Measurements from ENCODE around the gene GARNL3. TPM values are rescaled to one million over a fixed set of nuclear protein-coding genes. Genes with fewer than 3 reads are reported as not detected.

Gene GARNL3
- polyA plus RNA-seq, 1 donor from 2014 or later = 1.3 TPM

GRCh38 chr9:127437497-127438264 lies 173.1 kb downstream of the GARNL3 start:
- H3K27me3 Mint-ChIP-seq = no peaks in the 10 kb centered on the region
- H3K9me3 Mint-ChIP-seq = no peaks in the 10 kb centered on the region
- peaks cover 16% of the 10 kb centered on the region for H3K36me3 Mint-ChIP-seq
- H3K27ac Mint-ChIP-seq = peak overlapping the region in 1 of 3 donors; percentile 16
- no peak overlapping the region for H3K4me3 Mint-ChIP-seq
- no peaks in the 10 kb centered on the region for H3K4me1 Mint-ChIP-seq

- Mint-ChIP-seq H3K4me1 (no peaks in the 10 kb centered on the region), H3K27me3 (no peaks in the 10 kb centered on the region), H3K4me3 (no peak overlapping the region), H3K9me3 (no peaks in the 10 kb centered on the region), H3K27ac (no peak overlapping the region), H3K36me3 (peaks cover 16% of the 10 kb centered on the region)
These were observed 173.8 kb downstream of the GARNL3 start for GRCh38 chr9:127438394-127438793.

Other genes with a start within 250 kb of the GARNL3 start
- gene ANGPTL2, start 142.1 kb upstream of the GARNL3 start, polyA plus RNA-seq = 0.08 TPM
- gene SLC2A8, start 132.4 kb downstream of the GARNL3 start, polyA plus RNA-seq = 7.8 TPM
- gene ZNF79, start 159.6 kb downstream of the GARNL3 start, polyA plus RNA-seq = 8.7 TPM
- gene RPL12, start 186.6 kb downstream of the GARNL3 start, polyA plus RNA-seq = 2,090 TPM
- 15.7 TPM for gene LRSAM1, start 186.7 kb downstream of the GARNL3 start, polyA plus RNA-seq